ENCODE results near the gene KCNJ12.

Gene KCNJ12

DNA sequence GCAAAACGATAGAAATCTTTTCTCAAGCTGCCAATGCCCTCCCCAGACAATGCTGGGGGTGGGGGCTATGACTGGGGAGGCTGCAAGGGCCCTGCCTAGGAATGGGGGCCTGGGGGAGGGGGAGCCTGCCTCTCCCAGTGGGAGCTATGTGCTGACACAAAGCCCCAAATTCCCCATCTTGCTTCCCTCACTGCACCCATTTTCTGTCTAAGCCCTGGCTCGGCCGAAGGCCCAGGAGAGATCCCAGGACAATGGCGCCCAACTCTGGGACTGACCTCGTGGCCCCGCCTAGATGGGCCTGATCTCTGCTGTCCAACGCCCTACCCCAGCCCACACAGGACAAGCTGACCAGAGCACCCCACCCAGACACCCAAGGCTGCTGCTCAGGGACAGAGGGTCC lies 11.1 kb upstream of the KCNJ12 start:
- peaks cover 1% of the 10 kb centered on the region for H3K4me1 Mint-ChIP-seq
- peaks cover 7% of the 10 kb centered on the region for H3K27me3 Mint-ChIP-seq (ENCODE audit: low read depth)
- H3K36me3 Mint-ChIP-seq (ENCODE audit: low read depth), result no peaks in the 10 kb centered on the region
- H3K4me3 Mint-ChIP-seq, result no peak overlapping the region
- TF ChIP-seq CTCF (IDR thresholded peaks at IDR 0.05; ENCODE audit: unreplicated experiment in 3 of 3), result no peak
- H3K27ac Mint-ChIP-seq, result no peak overlapping the region
- H3K9me3 Mint-ChIP-seq, result no peaks in the 10 kb centered on the region

GRCh38 chr17:21368545-21369246 lies 7.5 kb upstream of the KCNJ12 start:
- Mint-ChIP-seq H3K4me1 (peaks cover 15% of the 10 kb centered on the region), H3K9me3 (no peaks in the 10 kb centered on the region), H3K27me3 (ENCODE audit: low read depth) (peaks cover 15% of the 10 kb centered on the region), H3K27ac (no peak overlapping the region), H3K36me3 (ENCODE audit: low read depth) (no peaks in the 10 kb centered on the region), H3K4me3 (no peak overlapping the region)
- no peak for TF ChIP-seq CTCF (IDR thresholded peaks at IDR 0.05; ENCODE audit: unreplicated experiment in 3 of 3)

GRCh38 chr17:21369395-21369794 lies 6.8 kb upstream of the KCNJ12 start:
- Mint-ChIP-seq H3K27me3 (ENCODE audit: low read depth) (peaks cover 15% of the 10 kb centered on the region), H3K36me3 (ENCODE audit: low read depth) (no peaks in the 10 kb centered on the region), H3K4me1 (peaks cover 15% of the 10 kb centered on the region), H3K27ac (no peak overlapping the region), H3K4me3 (no peak overlapping the region), H3K9me3 (no peaks in the 10 kb centered on the region)
- no peak for TF ChIP-seq CTCF (IDR thresholded peaks at IDR 0.05; ENCODE audit: unreplicated experiment in 3 of 3)

GRCh38 chr17:21370430-21370829 lies 5.7 kb upstream of the KCNJ12 start:
- H3K4me1 Mint-ChIP-seq, result peaks cover 17% of the 10 kb centered on the region
- no peak overlapping the region for H3K4me3 Mint-ChIP-seq
- H3K36me3 Mint-ChIP-seq (ENCODE audit: low read depth), result no peaks in the 10 kb centered on the region
- H3K27ac Mint-ChIP-seq, result peak overlapping the region in 2 of 3 experiments; percentile 50 to 53
- H3K27me3 Mint-ChIP-seq (ENCODE audit: low read depth), result peaks cover 17% of the 10 kb centered on the region
- no peaks in the 10 kb centered on the region for H3K9me3 Mint-ChIP-seq
- TF ChIP-seq CTCF (IDR thresholded peaks at IDR 0.05; ENCODE audit: unreplicated experiment in 3 of 3), result no peak

DNA sequence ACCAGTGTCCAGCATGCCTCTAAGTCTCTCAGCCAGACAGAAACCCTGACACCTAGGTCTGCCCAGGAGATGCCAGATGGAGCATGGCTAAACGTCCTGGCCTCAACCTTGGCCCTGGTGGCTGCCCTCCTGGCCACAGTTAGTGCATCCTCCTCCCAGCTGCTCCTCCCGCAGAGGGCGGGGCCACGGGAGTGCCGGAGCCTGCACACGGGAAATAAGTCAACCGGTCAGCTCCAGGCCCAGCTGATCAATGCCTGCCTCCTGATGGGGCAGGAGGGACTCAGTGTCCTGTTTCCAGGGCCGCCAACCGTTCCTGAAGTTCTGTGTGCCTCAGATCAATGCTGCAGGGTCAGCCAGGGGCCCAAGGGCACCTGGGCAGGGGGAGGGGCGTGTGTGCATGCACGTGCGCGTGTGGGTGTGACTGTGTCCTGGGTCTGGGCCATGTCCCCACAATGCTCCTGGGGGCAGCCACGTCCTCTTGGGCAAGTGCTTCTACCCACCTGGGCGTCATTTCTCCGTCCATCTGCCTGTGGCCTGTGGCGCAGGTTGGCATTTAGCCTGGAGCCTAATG lies 4.6 kb upstream of the KCNJ12 start:
- H3K27ac Mint-ChIP-seq, result no peak overlapping the region
- no peak overlapping the region for H3K4me3 Mint-ChIP-seq
- no peaks in the 10 kb centered on the region for H3K9me3 Mint-ChIP-seq
- no peaks in the 10 kb centered on the region for H3K36me3 Mint-ChIP-seq (ENCODE audit: low read depth)
- peaks cover 23% of the 10 kb centered on the region for H3K4me1 Mint-ChIP-seq
- TF ChIP-seq CTCF (IDR thresholded peaks at IDR 0.05; ENCODE audit: unreplicated experiment in 3 of 3), result no peak
- peaks cover 26% of the 10 kb centered on the region for H3K27me3 Mint-ChIP-seq (ENCODE audit: low read depth)
